ELR (cell line): Measurements from ENCODE around the gene UGP2.
"Not testable (repeated sequence)": the region's sequence is repeated elsewhere in the genome, so short reads cannot be mapped to it uniquely, and the experiment has no call there.

Source experiments
- DNase-seq: peaks from one replicate; pipeline ENCODE4 v3.0.0-alpha.2; 2015; ENCODE audit warnings: low read depth

Gene UGP2

DNA sequence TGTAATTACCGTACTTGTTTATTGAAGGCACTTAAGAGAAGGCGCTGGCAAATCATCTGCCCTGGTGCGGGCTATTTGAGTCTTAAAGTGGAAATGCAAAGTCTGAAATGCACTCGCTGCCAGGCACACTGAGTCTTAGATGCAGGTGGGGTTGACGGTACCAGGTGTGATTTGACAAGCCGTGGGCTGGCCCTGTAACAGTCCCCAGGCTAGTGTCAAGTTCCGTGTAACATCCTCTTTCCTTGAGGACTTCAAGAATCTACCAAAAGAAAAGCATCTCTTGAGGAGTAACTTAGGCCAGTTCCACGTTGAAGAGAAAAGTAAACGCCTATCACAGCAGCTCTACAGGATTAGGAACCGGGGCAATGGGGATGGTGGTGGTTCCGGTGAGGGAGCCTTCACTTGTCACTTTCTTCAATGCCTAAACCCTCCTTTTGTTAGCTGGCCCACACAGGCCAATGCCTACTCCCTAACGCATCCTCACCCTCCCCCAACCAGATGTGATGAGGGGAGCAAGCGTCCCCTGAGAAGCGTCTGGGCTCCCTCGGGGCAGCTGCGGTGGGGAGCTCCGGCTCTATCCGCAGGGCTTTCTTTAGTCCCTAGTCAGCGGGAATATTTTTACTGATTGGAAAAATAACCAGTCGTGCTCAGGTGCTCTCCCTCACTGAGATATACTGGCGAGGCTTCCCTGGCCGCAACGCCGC, 1.5 kb upstream of the UGP2 start:
- no peak for DNase-seq

DNA sequence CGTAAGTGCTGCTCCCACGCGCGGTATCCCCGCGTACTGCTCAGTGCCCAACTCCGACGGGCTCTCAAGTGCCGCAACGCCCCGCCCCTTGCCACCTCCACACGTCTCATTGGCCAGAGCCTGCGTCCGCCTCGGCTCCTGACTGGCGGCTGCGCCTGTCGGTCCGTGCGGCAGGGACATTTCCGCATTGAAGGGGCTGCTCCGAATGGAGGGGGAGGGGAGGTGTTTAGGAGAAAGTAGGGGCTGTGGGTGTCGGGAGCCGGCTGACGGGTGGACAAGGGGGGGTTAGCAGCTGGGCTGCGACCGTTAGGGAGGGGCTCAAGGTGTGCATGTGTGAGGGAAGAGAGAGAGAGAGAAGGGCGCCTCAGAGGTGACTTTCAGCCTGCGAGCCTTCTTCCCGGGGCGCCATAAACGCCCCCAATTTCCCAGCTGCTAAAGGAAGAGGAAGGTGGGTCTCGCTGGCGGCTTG, 877 bp upstream of the UGP2 start:
- peak; percentile 99 for DNase-seq

DNA sequence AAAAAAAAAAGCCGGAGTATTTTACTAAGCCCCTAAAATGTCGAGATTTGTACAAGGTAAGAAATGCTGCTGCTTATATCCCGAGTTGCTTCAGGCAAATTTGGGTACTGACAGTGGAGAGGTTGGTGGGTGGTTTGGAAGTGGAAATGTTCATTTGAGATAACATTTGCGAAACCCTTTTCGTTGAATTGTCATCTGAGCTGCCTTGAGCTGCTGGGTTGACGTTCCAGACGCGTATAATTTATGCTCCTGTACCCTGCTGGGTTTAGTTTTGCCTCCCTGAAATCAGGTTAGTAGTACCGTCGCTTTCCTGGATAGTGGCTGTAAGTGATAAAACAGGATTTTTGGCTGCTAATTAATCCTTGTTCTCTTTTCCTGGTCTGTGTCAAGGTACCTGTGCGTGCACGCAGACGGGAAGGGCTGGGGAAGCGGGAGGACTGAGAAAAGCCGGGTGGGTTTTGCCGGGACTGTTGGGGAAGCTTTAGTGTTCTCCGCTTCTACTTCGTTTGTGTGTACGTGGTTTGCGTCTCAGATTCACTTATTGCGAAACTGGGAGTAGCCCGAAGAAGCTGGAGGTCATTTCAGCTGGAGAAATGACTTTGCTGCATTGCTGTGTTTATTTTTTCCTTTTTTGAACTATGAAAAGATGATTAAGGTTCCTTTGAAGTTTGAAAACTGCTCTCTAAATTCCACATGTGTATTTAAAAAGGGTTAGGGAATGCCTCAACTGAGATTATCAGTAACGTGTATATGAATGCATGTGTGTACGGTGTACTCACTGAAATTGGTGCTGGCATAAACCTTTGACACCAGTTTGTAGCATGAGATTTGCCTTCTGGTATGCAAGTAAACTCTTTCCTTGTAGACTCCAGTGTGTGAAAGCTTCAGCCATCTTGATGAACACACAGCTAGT, 709 bp downstream of the UGP2 start:
- DNase-seq: peak; percentile 70

DNA sequence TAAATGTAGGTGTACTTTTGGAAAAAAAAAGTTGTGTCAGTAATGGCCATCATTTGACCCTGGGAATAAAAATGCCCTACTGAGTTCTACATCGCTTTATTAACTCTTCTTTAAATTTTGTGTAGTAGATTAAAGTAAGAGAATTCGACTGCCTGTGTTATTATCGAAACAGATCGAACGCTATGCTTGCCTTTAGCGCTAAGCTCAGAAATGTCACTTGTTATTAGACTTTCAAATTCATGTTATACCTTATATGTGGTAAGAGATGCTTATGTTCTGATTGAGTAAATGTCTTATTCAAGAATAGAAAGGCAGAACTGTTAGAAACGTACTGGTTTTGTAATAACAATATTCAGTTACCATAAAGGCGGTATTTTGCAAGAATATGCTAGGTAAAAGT, 1.4 kb downstream of the UGP2 start:
- no peak for DNase-seq

DNA sequence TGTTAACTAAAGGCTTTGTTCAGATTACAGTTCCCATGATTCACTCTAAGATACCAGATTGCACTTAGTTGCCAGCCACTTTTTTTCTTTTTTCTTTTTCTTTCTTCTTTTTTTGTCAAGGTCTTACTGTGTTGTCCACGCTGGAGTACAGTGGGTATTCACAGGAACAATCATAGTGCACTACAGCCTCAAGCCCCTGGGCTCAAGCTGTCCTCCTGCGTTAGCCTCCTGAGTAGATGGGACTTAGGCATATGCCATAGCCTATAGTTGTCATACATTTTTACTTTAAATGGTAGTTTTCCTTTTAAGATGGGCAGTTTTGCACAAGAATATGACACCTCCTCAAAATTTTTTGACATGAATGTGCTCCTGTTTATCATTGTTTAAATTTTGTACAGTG, 2.1 kb downstream of the UGP2 start:
- no peak for DNase-seq

DNA sequence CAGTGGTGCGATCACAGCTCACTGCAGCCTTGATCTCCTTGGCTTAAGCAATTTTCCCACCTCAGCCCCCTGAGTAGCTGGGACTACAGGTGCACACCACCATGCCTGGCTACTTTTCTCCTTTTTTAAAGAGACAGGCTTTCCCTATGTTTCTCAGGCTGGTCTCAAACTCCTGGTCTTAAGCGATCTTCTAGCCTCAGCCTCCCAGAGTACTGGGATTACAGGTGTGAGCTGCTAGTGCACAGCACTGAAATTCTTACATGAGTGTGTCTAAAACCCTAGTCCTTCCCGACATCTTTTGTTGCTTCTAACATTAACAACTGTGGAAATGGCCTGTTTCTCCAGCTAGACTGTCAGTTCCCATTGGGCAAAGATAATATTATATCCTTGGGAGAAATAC, 2.9 kb downstream of the UGP2 start:
- DNase-seq: no peak

DNA sequence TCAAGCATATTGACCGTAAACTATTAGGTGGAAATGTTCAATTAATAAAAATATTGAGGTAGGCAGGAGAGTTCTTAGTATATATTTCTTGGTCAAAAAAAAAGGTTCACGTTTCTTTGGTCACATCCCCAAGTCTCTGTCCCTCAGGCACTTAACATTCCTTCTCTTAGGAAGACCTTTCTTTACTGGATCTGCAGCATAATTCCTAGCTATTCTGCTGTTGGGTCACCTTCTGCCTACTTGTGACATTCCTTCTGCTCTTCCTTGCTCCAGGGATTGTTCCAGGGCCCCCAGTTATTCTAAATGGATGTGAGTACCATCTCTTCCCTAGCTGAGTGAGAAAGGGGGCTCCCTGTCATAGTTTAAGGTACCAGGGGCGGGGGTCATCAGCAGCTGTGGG, 4.2 kb downstream of the UGP2 start:
- no peak for DNase-seq

DNA sequence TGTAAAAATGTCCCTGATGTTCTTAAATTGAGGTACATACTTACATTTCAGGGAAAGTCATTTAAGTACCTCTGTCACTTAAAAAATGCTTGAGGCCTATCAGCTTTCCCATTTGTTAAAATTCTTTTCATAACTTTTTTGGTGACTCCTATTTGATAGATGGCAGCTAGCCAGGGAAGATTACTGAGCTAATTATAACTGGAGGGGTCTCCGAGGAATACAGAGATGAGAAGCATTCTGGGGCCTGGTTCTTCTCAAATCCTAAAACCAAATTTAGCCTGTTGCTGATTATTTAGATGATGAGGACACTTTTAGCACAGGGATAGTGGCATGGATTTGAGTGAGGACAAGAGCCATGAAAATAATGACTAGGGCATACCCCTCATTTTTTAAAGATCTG, 4.8 kb downstream of the UGP2 start:
- DNase-seq: no peak

DNA sequence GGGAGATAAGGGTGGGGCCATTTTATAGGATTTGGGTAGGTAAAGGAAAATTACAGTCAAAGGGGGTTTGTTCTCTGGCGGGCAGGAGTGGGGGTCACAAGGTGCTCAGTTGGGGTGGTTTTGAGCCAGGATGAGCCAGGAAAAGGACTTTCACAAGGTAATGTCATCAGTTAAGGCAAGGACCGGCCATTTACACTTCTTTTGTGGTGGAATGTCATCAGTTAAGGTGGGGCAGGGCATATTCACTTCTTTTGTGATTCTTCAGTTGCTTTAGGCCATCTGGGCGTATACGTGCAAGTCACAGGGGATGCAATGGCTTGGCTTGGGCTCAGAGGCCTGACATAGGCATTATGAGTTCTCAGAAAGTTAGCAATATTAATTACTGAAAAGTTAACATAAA, 5.9 kb downstream of the UGP2 start:
- DNase-seq: not testable (repeated sequence)

DNA sequence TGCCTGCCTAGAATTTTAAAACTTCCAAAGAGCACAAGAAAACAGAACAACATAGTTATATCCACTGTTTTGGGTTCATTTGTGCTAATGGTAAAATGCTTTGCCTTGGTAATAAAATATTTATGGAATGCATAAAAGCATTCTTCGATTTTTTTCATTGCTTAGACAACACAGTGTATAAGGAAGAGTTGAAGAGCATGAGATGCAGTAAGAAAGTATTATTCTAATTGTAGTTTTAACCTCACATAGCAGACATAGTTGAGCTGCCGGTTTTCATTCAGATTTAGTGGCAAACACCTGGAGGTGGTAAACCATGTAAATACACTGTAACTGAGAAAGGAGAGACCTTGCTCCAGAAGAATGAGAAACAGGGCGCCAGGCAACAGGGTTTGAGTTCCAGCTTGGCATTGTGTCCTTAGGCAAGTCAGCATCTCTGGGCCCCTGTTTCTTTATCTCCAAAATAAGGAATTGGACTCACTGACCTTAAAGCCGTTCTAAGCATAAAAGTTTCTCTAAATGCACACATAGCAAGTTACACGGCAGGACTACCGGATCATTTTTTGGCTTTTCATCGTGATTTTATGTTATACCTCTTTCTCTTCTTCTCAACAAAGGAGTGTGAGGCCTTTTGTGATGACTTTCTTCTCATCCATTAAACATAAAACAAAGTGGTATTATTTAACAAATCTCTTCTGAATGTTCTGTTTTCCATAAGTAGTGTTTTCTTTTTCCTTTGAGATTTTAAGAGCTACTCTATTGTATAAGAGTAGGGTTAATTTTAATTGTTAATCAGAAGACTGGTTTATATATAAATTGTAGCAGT, 7.9 kb downstream of the UGP2 start:
- DNase-seq: no peak

DNA sequence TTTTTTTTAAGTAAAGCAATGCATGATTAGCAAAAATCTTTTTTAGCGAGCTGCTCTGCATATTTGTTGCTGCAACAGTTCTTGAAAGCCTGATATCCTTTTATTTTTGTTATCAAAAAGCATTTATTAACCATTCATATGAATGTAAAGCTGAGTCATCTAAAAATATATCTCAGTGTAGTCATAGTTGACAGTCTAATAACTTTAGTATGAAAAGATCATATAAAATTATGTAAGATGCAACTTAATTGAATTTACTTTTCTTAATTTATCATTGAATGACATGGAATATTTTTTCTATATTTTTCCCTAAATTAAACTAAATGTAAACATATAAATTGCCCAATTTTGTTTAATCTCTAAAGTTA, 8.5 kb downstream of the UGP2 start:
- DNase-seq: no peak

DNA sequence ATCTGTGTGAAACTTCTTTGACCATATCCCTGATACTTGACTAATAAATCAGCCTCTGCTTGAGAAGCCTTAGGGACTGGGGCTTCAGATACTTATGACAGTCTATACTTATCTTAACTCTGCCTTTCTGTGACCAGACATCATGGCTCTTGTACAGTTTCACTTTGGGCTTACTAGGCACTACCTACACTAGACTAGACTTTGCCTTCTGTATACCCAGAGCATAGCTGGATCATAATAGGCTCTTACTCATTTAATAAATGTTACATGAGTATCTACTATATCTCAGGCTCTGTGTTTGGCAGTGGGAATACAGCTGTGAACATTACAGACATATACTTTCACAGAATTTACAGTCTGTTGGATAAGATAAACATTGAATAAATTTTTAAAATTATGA, 9.0 kb downstream of the UGP2 start:
- no peak for DNase-seq

DNA sequence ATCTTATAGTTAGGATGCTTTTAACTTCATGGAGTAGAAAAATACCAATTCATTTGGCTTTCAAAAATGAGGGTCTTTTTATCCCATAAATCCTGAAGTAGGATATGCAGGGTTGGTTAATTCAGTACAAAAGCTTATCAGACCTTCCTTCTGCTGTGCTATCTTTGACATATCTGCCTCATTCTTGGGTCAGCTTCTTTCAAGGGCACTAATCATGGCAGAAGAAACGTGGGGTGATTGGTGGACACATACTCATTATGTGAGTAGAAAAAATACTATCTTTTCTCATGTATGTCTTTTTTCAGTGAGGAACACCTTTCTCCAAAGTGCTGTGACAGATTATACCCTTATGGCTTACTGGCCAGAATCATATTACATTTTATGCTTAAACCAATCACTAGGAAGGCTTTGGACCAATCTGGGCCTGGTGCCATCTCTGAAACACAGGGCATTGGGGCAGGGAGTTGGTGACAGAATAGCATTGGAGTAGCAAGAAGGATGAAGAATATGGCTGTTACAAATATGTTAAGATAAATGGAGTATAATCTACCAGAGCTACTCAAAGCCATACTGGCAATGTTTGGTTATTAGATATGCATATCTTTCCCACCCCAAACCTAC, 10.1 kb downstream of the UGP2 start:
- no peak for DNase-seq

DNA sequence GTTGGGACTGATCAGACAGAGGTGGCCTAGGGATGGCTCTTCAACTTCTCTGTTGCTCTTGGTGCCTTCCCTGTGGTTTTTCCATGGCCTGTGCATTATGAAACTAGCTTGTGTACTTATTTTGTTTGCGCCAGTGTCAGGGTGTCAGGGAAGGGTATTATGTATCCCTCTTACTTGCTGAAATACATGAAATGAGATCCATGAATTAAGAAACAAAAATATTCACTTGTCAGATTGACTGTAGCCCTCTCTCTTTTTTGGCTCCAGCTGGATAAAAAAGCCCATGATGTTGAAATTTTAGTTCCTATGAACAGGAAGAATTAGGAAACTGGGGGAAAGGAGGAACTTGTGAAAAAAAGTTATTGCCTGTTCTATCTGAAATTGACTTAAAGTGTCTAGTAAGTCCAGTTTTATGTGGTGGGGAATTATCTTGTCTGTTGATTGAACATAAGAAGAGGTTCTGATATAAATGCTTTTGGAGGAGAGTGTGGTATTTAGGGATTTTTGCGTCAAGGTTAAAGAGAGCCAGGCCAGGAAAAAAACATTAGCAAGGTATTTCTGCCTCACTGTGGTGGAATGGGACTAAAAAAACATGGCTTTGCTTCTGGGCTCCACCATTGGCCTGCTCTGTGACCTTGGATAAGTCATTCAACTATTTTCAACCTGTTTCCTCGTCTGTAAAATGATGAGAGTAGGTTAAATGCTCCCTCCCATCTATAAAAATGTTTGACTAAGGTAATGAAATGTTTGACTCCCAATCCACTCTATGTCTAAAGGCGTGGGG, 12.0 kb downstream of the UGP2 start:
- DNase-seq: no peak

DNA sequence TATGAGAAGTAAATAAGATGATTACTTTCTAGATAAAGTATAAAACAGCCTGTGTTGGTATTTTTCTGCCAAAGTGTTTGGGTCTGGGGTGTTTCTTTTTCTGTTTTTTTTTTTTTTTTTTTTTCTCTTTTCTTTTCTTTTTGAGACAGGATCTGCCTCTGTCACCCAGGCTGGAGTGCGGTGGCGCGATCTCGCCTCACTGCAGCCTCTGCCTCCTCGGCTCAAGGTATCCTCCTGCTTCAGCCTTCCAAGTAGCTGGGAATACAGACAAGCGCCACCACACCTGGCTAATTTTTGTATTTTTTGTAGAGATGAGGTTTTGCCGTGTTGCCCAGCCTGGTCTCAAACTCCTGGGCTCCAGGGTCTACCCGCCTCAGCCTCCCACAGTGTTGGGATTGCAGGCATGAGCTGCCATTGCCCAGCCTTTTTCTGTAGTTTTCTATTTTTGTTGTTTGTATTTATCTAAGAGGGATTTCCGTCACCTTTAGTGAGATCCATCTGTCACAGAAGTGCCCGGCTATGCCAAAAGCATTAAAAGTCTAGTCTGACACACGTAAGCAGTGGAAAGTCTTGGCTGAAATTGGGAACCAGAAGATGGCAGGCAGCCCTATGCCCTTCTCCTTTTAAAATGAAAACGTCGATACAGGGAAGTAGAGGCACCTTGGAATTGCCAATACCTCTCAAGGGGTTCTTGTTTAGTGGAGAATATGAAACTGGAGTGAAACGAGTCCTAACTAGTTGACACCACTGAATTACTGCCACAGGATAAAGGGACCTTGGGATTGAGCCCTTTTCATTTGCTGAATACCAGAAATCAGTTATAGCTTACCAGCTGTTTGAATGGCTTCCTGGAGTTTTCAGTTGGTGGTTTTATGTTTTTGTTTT, 14.0 kb downstream of the UGP2 start:
- no peak for DNase-seq

DNA sequence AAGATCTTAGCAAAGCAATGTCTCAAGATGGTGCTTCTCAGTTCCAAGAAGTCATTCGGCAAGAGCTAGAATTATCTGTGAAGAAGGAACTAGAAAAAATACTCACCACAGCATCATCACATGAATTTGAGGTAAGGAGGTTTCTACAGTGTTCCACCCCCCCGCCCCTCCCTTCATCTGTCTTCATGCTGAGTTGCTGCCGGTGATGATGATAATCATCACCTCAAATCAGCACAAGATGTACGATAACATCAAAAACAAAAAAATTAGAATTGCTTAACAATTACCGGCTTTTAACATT, 14.6 kb downstream of the UGP2 start:
- DNase-seq: no peak

DNA sequence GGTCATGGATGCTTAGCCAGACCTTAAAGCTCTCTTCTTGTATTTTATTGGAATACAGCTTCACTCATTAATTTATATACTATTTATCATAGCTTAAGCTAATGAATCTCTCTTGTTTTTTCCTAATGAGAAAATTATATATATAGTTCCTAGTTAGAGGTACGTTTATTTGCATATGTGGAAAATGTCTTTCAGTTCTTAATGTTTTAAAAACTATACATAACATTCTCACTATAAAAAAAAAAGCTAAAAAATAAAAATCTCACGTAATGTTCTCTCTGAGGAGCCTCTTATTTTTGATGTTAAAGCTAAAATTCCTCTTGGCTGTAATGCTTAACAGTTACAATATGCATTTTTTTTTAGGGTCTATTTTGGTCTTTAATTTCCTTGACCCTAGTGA, 16.6 kb downstream of the UGP2 start:
- no peak for DNase-seq

DNA sequence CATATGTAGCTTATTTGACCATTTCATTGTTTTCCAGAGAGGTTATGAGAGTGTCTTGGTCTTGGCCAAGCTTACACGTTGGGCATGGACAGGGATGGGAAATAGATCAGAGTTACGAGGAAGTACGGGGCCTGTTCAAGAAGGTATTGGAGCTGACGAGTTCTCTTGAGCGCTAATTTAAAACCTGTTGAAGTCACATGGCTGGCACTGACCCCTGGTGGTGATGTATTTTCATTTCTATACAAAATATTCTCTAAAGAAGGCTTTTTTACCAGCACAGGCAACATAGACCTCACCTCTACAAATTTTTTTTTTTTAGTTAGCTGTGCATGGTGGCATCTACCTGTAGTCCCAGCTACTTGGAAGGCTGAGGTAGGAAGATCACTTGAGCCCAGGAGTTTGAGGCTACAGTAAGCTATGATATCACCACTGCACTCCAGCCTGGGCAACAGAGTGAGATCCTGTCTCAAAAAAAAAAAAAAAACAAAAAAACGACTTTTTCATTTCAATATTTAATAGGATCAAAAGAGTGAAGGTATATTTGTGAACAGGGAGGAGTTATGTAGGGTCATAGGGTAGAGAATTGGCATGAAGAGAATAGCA, 19.6 kb downstream of the UGP2 start:
- peak; percentile 74 for DNase-seq

DNA sequence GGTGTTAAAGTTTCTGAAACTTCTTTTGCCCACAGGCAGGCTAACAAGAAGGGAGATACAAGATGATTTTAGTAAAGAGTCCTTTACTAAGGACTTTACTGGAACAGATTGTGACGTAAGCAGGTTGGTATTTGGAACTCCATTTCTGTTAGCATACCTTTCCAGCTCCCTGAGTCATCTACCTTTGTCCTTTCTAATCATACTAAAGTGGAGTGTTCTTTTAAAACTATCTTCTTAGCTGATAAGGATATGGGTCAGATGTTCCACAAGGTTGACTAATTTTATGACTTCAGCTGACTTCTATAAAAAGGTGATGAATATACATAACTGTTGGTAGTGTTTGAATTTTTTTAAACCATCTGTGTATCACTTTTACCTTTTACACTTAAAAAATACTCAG, 21.1 kb downstream of the UGP2 start:
- no peak for DNase-seq

DNA sequence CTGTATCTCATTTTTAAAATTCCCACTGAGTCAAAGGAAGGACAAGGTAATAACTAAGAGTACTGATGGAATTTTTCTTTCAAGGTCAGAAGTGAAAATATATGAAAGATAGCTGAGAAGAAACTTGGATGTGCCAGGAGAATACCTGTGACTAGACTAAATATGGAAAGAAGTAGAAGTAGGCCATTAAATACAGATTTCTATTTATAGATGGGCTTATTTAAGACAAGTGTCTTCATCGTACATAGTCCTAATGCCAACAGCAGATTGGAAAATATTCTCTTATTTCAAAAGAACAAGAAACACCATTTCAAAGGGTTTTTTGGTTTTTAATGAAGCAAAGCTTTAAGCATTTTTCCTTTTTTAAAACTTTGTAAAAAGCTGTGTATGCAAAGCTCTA, 22.0 kb downstream of the UGP2 start:
- DNase-seq: no peak
